GM21526 (cell line): ENCODE data around the gene PIEZO1.

ENCODE experiments used
- ATAC-seq: cut with Tn5 transposase; IDR thresholded peaks from one replicate; pipeline ENCODE4 v1.9.1; 2021; ENCODE audit warnings: moderate library complexity; ENCODE audit not compliant: unreplicated experiment, low FRiP score

The PIEZO1 gene

GRCh38 chr16:88816736-88817535, 31.9 kb upstream of the PIEZO1 start:
- ATAC-seq = no peak

GRCh38 chr16:88815901-88816589, 31.0 kb upstream of the PIEZO1 start:
- ATAC-seq = no peak

GRCh38 chr16:88815227-88815626, 30.2 kb upstream of the PIEZO1 start:
- ATAC-seq = no peak

GRCh38 chr16:88814144-88814502, 29.1 kb upstream of the PIEZO1 start:
- no peak for ATAC-seq

GRCh38 chr16:88813269-88814143, 28.5 kb upstream of the PIEZO1 start:
- no peak for ATAC-seq

- no peak for ATAC-seq
These were observed 27.7 kb upstream of the PIEZO1 start for GRCh38 chr16:88812513-88813268.

GRCh38 chr16:88811769-88812512, 26.9 kb upstream of the PIEZO1 start, which contains the start of gene APRT:
Gene APRT, minus strand, starts transcription at chr16:88811928. Its CDS starts 29 bp downstream, at chr16:88811899.
- peak; percentile 51 for ATAC-seq

- ATAC-seq = peak; percentile 31
These were observed 26.1 kb upstream of the PIEZO1 start for GRCh38 chr16:88810912-88811768.

GRCh38 chr16:88810166-88810911, 25.3 kb upstream of the PIEZO1 start:
- no peak for ATAC-seq

- ATAC-seq = no peak
These were observed 24.7 kb upstream of the PIEZO1 start for GRCh38 chr16:88809676-88810165.

- ATAC-seq = no peak
These were observed 24.2 kb upstream of the PIEZO1 start for GRCh38 chr16:88809068-88809675.

GRCh38 chr16:88807626-88808453, 22.8 kb upstream of the PIEZO1 start:
- no peak for ATAC-seq

- ATAC-seq = no peak
These were observed 22.2 kb upstream of the PIEZO1 start for GRCh38 chr16:88807142-88807625.

- ATAC-seq = no peak
These were observed 21.6 kb upstream of the PIEZO1 start for GRCh38 chr16:88806491-88807111.

GRCh38 chr16:88805887-88806393, 20.9 kb upstream of the PIEZO1 start:
- no peak for ATAC-seq

- no peak for ATAC-seq
These were observed 20.3 kb upstream of the PIEZO1 start for GRCh38 chr16:88805340-88805715.
